ENCODE results near the gene SPANXD.
"Not testable (repeated sequence)": the region's sequence is repeated elsewhere in the genome, so short reads cannot be mapped to it uniquely, and the experiment has no call there.

SPANXD gene, protein sequence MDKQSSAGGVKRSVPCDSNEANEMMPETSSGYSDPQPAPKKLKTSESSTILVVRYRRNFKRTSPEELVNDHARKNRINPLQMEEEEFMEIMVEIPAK

DNA sequence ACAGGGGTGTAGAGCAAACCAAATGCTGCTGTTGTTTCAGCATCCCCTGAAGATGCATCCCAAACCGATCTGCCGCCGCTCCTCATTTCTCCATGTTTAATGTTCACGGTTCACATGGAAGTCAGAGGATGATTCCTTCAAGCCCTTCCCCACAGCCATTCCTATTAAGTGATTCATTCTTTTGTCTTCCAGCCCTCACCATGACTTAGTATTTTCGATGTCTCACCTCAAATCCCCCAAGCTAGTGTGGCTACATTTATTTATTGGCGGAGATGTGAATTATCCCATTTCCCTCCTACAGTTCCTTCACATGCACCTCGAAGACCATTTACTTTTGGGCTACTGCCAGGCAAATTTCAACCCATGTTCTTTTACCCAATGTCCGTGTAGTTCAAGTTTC, at the start of gene SPANXD:
TSS of gene SPANXD (minus strand) at position 101 of the 400 bp plus-strand sequence. CDS start 334 bp downstream, outside the sequence.
- not testable (repeated sequence) for DNase-seq

DNA sequence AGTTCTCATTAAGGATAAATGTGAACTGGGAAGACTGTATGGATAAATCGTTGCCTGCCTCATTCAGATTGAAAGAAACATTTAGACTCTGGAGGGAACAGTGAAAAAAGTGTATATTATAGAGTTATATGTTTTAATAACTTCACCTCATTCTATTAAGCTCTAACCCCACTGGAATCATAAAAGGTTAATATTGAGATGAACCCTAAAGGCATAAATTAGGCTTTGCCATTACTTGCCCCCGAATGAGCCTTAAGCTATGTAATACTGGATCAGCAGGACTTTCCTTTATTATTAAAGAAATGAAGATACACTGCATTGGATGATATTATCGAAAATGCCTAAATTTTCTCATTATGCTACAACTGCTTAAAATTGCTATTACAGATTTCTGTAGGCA, 44.1 kb upstream of the SPANXD start:
- DNase-seq = no peak

DNA sequence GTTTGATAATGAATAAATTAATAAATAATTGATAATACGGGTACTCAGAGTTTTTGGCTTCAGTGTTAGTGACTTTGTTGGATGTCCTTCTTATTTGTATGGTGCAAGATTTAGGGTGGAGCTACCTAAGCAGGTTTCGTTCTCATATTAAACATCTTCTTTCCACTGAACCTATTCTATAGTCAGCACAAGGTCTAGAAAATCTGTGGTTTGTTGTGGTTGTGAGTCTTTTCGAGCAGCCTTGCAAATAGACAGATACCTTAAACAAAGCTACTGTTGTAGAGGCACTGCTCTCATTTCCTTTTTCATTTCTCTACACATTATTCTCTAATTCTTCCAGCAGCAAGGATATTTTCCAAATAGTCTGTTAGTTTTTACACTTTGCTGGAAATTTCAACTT, 38.1 kb upstream of the SPANXD start:
- DNase-seq = no peak

- no peak for DNase-seq
Observed at GRCh38 chrX:141733371-141733770, 34.8 kb upstream of the SPANXD start.

- no peak for DNase-seq
Observed at GRCh38 chrX:141732031-141732430, 33.5 kb upstream of the SPANXD start.

DNA sequence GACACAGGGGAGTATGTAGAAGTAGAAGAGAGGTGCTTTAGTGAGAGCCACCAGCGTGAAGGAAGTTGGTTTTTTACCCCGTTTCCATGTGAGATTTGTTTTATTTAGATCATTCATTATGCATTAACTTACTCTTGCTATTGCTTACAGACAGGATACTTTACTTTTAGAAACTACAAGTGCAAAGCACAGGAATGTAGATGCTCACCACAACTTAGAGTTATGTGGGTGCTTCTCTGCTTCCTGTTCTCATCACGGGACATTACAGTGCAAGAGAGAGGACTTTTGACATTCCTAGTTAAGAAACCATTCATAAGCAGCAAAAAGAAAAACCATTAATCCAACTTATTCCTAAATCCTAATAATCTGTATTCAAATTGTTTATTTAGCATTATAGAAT, 25.6 kb upstream of the SPANXD start:
- DNase-seq = no peak

DNA sequence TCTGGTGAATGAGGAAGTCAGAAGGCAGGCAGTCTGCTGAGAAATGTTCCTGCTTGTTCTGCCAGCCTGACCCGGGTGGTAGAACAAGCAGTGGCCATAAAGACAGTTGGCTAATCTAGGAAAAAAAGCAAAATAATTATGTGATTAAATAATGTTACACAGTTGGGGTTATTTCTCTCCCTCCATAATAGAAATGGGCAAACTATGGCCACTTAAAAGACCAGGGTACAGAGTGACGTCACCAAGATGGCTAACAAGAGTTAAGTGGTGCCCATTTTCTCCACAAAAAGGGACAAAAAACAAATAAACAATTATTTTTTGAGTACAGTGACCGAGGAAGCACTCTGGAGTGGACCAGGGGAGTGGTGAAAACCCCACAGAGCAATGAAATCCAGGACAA, 16.1 kb upstream of the SPANXD start:
- DNase-seq = no peak

GRCh38 chrX:141701072-141701471, 2.5 kb upstream of the SPANXD start:
- DNase-seq = no peak

DNA sequence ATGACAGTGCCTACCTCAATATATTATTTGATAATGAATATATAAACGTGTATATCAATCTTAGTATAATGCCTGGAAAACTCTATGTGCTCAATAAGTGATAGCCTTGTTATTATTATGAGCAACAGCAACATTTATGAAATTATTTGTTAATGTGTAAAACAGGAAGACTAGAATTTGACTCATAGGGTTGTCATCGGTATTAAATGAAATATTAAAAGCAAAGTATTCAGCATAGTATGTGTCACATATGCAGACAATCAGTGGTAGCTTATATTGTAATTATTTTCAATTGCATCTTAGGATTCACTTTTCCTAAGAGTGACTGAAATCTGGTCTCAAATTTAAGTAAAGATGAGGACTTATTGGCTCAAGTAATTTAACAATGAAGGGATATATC, 24.6 kb downstream of the SPANXD start:
- no peak for DNase-seq

DNA sequence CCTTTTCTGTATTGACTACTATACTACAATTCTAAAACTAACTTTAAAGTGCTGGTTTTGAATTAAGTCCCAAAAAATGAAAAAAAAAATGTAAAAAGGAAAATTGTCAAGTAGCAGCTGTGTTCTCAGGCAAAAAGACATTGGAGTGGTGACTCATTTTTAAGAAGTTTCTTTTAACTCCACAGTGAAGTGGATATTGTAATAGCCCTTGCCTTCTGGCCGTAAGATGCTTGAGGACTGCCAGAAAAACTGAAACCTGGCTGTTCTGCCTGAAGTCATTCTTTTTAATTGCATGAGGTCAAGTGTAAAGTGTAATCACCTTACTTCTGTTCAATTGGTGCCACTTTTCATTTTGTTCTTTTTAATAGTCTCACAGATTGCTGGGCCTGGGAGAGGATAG, 28.9 kb downstream of the SPANXD start:
- no peak for DNase-seq

GRCh38 chrX:141668371-141668770, 30.2 kb downstream of the SPANXD start:
- no peak for DNase-seq

DNA sequence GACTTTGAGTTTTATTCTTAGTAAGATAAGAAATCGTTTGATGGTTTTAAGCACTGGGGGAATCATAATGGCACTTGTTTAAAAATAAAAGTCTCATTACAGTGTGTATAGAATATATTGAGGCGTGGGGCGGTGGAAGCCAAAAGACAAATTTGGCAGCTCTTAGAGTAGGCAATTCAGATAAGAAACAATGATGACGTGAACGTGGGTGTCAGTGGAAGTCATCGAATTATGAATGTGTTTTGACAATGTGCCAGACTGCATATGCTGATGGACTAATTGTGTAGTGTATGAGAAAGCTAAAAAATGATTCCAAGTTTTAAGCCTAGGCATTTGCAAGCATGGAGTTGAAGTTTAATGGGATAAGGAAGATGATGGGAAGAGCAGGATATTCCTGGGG, 35.8 kb downstream of the SPANXD start:
- no peak for DNase-seq

- DNase-seq = no peak
Observed at GRCh38 chrX:141652286-141652685, 46.3 kb downstream of the SPANXD start.
